Breast epithelium (tissue), 4 donors: Measurements from ENCODE around the gene ZNF438. TPM values are rescaled to one million over a fixed set of nuclear protein-coding genes. Genes with fewer than 3 reads are reported as not detected.

Experiments used
- DNase-seq, 2 donors: peaks; one replicate each; pipeline ENCODE4 v3.0.0-alpha.2; 2019; ENCODE audit warnings: low spot score in 2 of 2
- H3K27ac ChIP-seq, 2 donors: fragments of 200-600 bp; sonication (generic) in 1 of 2; one replicate each; pipeline ENCODE4 v1.5.1; 2016 to 2019; ENCODE audit warnings: mild to moderate bottlenecking in 1 of 2
- H3K27me3 ChIP-seq, 2 donors: fragments of 200-600 bp; sonication (generic) in 1 of 2; one replicate each; pipeline versions ENCODE4 v1.5.1 to v1.6.0; 2017 to 2019; ENCODE audit warnings: control low read depth in 1 of 2, mild to moderate bottlenecking in 1 of 2
- H3K36me3 ChIP-seq: fragments of 200-600 bp; one replicate; pipeline ENCODE4 v1.5.1; 2019
- H3K4me1 ChIP-seq, 2 donors: fragments of 200-600 bp; sonication (generic); one replicate each; pipeline ENCODE4 v1.5.1; 2016 to 2019; ENCODE audit warnings: control low read depth in 1 of 2
- H3K4me3 ChIP-seq, 3 donors: fragments of 200-600 bp; sonication (generic); 1 replicate in 2 of 3; 2 replicates in 1 of 3; pipeline ENCODE4 v1.5.1; 2016 to 2019; ENCODE audit warnings: mild to moderate bottlenecking in 3 of 3, moderate library complexity in 2 of 3
- H3K9me3 ChIP-seq, 2 donors: fragments of 200-600 bp; sonication (generic) in 1 of 2; one replicate each; pipeline ENCODE4 v1.5.1; 2016 to 2019; ENCODE audit warnings: control low read depth in 1 of 2
- POLR2A ChIP-seq: fragments of 450-650 bp; IDR thresholded peaks from one replicate; pipeline ENCODE4 v1.6.1; 2016; ENCODE audit warnings: antibody characterized with exemption, mild to moderate bottlenecking, moderate library complexity
- POLR2AphosphoS5 ChIP-seq, 3 donors: sonication (generic); formaldehyde crosslinking; IDR thresholded peaks; one replicate each; pipeline ENCODE4 v1.6.1; 2017; ENCODE audit warnings: antibody characterized with exemption in 3 of 3
- intact Hi-C: fragments of 100-400 bp; cut with DNase I; formaldehyde crosslinking; loops from one replicate; pipeline ENCODE4 v1.15.1; 2023; ENCODE audit warnings: low total_unique reads
- total RNA-seq, 3 donors: library from RNA; depleted of rRNA; stranded (reverse); fragments of >200 nt; gene quantifications; one replicate each; pipeline ENCODE4 v1.1.0, GENCODE V29; 2016
- TF ChIP-seq, protein P1 (sequence below), 3 donors: fragments of 450-650 bp; IDR thresholded peaks; one replicate each; pipeline ENCODE4 v1.5.1; 2016 to 2017; ENCODE audit warnings: antibody characterized with exemption in 3 of 3, mild to moderate bottlenecking in 3 of 3, moderate library complexity in 3 of 3

ZNF438 gene
- total RNA-seq, 3 donors from 2014 or later: 8.8 to 34.6 (median 10.0) TPM

- Histone ChIP-seq H3K36me3 (no peaks in the 10 kb centered on the region), H3K4me3 (no peak overlapping the region), H3K4me1 (peaks cover 0 to 4% of the 10 kb centered on the region in 2 donors), H3K27me3 (no peaks in the 10 kb centered on the region), H3K9me3 (no peaks in the 10 kb centered on the region), H3K27ac (peak overlapping the region in 1 of 2 donors; percentile 58)
- DNase-seq: no peak
- intact Hi-C loops: no loop called here
- TF ChIP-seq, protein P1, sequence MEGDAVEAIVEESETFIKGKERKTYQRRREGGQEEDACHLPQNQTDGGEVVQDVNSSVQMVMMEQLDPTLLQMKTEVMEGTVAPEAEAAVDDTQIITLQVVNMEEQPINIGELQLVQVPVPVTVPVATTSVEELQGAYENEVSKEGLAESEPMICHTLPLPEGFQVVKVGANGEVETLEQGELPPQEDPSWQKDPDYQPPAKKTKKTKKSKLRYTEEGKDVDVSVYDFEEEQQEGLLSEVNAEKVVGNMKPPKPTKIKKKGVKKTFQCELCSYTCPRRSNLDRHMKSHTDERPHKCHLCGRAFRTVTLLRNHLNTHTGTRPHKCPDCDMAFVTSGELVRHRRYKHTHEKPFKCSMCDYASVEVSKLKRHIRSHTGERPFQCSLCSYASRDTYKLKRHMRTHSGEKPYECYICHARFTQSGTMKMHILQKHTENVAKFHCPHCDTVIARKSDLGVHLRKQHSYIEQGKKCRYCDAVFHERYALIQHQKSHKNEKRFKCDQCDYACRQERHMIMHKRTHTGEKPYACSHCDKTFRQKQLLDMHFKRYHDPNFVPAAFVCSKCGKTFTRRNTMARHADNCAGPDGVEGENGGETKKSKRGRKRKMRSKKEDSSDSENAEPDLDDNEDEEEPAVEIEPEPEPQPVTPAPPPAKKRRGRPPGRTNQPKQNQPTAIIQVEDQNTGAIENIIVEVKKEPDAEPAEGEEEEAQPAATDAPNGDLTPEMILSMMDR (IDR thresholded peaks at IDR 0.05): no peak
- TF ChIP-seq POLR2A: no peak
- no peak for TF ChIP-seq POLR2AphosphoS5 (IDR thresholded peaks at IDR 0.05)
Observed at GRCh38 chr10:30806850-30807249, 224.8 kb downstream of the ZNF438 start.

- Histone ChIP-seq H3K4me1 (peaks cover 0 to 4% of the 10 kb centered on the region in 2 donors), H3K27ac (peak overlapping the region; percentile 48 to 89), H3K4me3 (no peak overlapping the region), H3K27me3 (no peaks in the 10 kb centered on the region), H3K36me3 (no peaks in the 10 kb centered on the region), H3K9me3 (no peaks in the 10 kb centered on the region)
- TF ChIP-seq POLR2AphosphoS5 (IDR thresholded peaks at IDR 0.05) (no peak), POLR2A (no peak)
- TF ChIP-seq, protein P1 (IDR thresholded peaks at IDR 0.05): no peak
- no peak for DNase-seq
- intact Hi-C loops: no loop called here
Observed at GRCh38 chr10:30805061-30805460, 226.6 kb downstream of the ZNF438 start.

DNA sequence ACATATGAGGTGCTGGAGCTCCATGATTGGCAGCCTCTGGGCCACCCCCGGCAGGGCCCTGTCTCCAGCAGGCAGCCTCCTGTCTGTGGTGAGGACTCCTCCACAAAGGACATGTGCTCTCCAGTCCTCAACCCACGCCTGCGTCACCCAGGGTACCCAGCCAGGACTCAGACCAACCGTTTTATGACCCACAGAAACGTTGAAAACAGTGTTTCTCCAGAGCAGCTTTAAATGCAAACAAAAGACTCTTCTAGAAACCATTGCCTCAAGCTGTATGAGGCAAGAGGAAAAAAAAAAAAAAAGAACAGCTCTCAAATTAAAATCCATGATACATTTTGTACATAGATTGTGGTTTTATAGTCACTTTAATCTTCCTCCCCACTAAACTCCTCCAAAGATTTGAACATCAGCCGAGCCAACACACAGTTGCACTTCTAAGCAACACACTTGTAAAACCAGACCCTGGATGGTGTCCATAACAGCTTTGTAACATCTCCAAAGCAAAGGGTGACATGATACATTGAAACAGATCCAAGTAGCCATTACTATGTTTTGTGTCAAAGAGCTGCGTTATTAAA, 227.1 kb downstream of the ZNF438 start:
- Histone ChIP-seq H3K27ac (peak overlapping the region; percentile 68 to 89), H3K9me3 (no peaks in the 10 kb centered on the region), H3K4me3 (peak overlapping the region in 1 of 3 donors; percentile 53), H3K27me3 (no peaks in the 10 kb centered on the region), H3K36me3 (no peaks in the 10 kb centered on the region), H3K4me1 (peaks cover 0 to 4% of the 10 kb centered on the region in 2 donors)
- peak in 1 of 2 donors; percentile 75 for DNase-seq
- TF ChIP-seq, protein P1 (IDR thresholded peaks at IDR 0.05): no peak
- TF ChIP-seq POLR2A: no peak
- TF ChIP-seq POLR2AphosphoS5 (IDR thresholded peaks at IDR 0.05): no peak
- intact Hi-C loops: no loop called here

- DNase-seq: peak in 1 of 2 donors; percentile 46
- intact Hi-C loops: no loop called here
Observed at GRCh38 chr10:30803892-30804322, 227.8 kb downstream of the ZNF438 start.

DNA sequence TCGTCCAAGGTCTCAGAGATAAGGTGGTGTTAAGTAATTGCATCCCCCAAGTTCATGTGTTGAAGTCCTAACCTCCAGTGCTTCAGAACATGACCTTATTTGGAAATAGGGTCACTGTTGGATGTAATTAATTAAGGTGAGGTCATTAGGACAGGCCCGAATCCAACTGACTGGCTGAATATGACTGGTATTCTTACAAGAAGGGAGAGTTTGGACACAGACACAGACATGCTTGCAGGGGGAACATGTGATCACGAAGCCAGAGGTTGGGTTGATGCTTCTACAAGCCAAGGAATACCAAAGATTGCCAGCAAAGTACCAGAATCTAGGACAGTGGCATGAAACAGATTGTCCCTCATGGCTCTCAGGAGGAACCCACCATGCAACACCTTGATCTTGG, 228.6 kb downstream of the ZNF438 start:
- no peak for DNase-seq
- TF ChIP-seq, protein P1 (IDR thresholded peaks at IDR 0.05): no peak
- TF ChIP-seq POLR2A (no peak), POLR2AphosphoS5 (IDR thresholded peaks at IDR 0.05) (no peak)
- Histone ChIP-seq H3K9me3 (no peaks in the 10 kb centered on the region), H3K36me3 (no peaks in the 10 kb centered on the region), H3K27ac (peak overlapping the region; percentile 68 to 89), H3K4me3 (no peak overlapping the region), H3K4me1 (peaks cover 0 to 4% of the 10 kb centered on the region in 2 donors), H3K27me3 (no peaks in the 10 kb centered on the region)
- intact Hi-C loops: no loop called here

More at GRCh38 chr10:30803892-30804322, 227.8 kb downstream of the ZNF438 start:
- Histone ChIP-seq H3K4me3 (peak overlapping the region in 1 of 3 donors; percentile 53), H3K27me3 (no peaks in the 10 kb centered on the region), H3K27ac (peak overlapping the region; percentile 68 to 89), H3K4me1 (peaks cover 0 to 4% of the 10 kb centered on the region in 2 donors), H3K9me3 (no peaks in the 10 kb centered on the region), H3K36me3 (no peaks in the 10 kb centered on the region)
- TF ChIP-seq, protein P1 (IDR thresholded peaks at IDR 0.05): no peak
- TF ChIP-seq POLR2A: no peak
- TF ChIP-seq POLR2AphosphoS5 (IDR thresholded peaks at IDR 0.05): peak; percentile 57 to 97 (median 97)
